ENCODE data around the gene ATP8A2. TPM values are rescaled to one million over a fixed set of nuclear protein-coding genes. Genes with fewer than 3 reads are reported as not detected.

The ATP8A2 gene
- total and polyA plus RNA-seq, 9 of the 15 experiments (the other 6 are each of a cell fraction or from before 2014, with no cell fraction given) = under 0.01 to 0.33 (median 0.06) TPM; not detected in 4

DNA sequence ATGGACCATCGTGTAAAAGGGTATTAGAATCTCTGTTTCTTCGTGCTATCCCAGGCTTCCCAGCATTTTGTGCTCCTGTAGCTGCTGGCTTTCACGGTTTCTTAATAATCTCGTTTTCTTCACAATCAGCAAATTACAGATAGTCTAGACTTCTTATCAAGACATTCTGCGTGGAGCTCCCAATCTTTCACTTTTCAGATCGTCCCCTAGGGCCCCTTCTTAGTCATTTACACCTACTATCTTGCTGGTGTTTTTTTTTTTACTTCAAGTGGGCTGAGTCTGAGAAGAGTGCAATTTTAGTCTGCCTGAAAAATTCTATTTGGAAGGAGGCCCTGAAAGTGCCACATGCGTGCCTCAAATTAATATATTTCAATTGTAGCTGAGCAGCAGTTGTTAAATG, 404.9 kb downstream of the ATP8A2 start:
- H3K9ac ChIP-seq (ENCODE audit: insufficient read depth in 1 of 2, low read depth in 2 of 2, low read length in 2 of 2) = no peak overlapping the region
- CTCF ChIA-PET (ENCODE audit: low intra/inter-chr PET ratio) = no interaction called here
- no peak for DNase-seq (ENCODE audit: extremely low read depth in 1 of 4, low spot score in 3 of 4)
- TF ChIP-seq BRD4 (IDR thresholded peaks at IDR 0.05) (no peak), ZNF197 (CRISPR knock-in tag; IDR thresholded peaks at IDR 0.05; ENCODE audit: low read depth) (no peak), ID3 (CRISPR knock-in tag; IDR thresholded peaks at IDR 0.05) (no peak), ID3 (tag; IDR thresholded peaks at IDR 0.05) (no peak), SRSF1 (IDR thresholded peaks at IDR 0.05; ENCODE audit: low read depth, low read length) (no peak), PHB2 (IDR thresholded peaks at IDR 0.05; ENCODE audit: low read depth) (no peak), HBP1 (CRISPR knock-in tag; IDR thresholded peaks at IDR 0.05) (no peak), IRF9 (tag; IDR thresholded peaks at IDR 0.05) (no peak), SIRT6 (IDR thresholded peaks at IDR 0.05; ENCODE audit: low read depth, low read length) (no peak), ZNF277 (CRISPR knock-in tag; IDR thresholded peaks at IDR 0.05; ENCODE audit: borderline replicate concordance) (no peak), CREM (IDR thresholded peaks at IDR 0.05; ENCODE audit: low read depth) (no peak), DPF2 (IDR thresholded peaks at IDR 0.05) (no peak)
- TF ChIP-seq, protein P1, sequence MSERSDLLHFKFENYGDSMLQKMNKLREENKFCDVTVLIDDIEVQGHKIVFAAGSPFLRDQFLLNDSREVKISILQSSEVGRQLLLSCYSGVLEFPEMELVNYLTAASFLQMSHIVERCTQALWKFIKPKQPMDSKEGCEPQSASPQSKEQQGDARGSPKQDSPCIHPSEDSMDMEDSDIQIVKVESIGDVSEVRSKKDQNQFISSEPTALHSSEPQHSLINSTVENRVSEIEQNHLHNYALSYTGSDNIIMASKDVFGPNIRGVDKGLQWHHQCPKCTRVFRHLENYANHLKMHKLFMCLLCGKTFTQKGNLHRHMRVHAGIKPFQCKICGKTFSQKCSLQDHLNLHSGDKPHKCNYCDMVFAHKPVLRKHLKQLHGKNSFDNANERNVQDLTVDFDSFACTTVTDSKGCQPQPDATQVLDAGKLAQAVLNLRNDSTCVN (CRISPR knock-in tag; IDR thresholded peaks at IDR 0.05) = no peak
- no peaks in the 10 kb centered on the region for H3K79me2 ChIP-seq (ENCODE audit: control insufficient read depth, insufficient read depth, low read length)
- no peak overlapping the region for H3K4me3 ChIP-seq
- 0% methylated on average over 7 of the region's 7 CpGs for WGBS (ENCODE audit: insufficient coverage, low coverage, missing lambda C conversion rate)
- no peak overlapping the region for H2AFZ ChIP-seq (ENCODE audit: low read depth, low read length)
- H3K36me3 ChIP-seq (ENCODE audit: control insufficient read depth, insufficient read depth, low read length) = no peaks in the 10 kb centered on the region
- no peaks in the 10 kb centered on the region for H3K9me3 ChIP-seq (replicated peaks; ENCODE audit: control insufficient read depth, insufficient read depth, low read depth, low read length)
- no peak overlapping the region for H3K4me2 ChIP-seq (ENCODE audit: insufficient read depth, low read length)
- H3K4me1 ChIP-seq (replicated peaks in 1 of 2; ENCODE audit: control insufficient read depth in 2 of 2, insufficient read depth in 2 of 2, low read length in 2 of 2) = no peaks in the 10 kb centered on the region
- BruUV-seq (replicated peaks) = no TSS peak
- no peak for FAIRE-seq
- in situ Hi-C loops (cut with MboI) (no loop called here), intact Hi-C loops (cut with micrococcal nuclease) (no loop called here)
- POLR2A ChIA-PET = no interaction called here
- H3K27me3 ChIP-seq (ENCODE audit: control insufficient read depth in 2 of 2, insufficient read depth in 2 of 2, low read length in 2 of 2) = no peaks in the 10 kb centered on the region
- no peak for ATAC-seq
- no peak overlapping the region for H3K27ac ChIP-seq (ENCODE audit: extremely low read depth, low read depth, low read length)
- no peaks in the 10 kb centered on the region for H4K20me1 ChIP-seq (replicated peaks; ENCODE audit: control insufficient read depth, insufficient read depth, low read length)
- H3K9me1 ChIP-seq (ENCODE audit: control insufficient read depth, insufficient read depth, low read length) = no peaks in the 10 kb centered on the region

All from K562 (cell line).